Chondrocyte (in vitro differentiated cells): Measurements from ENCODE around the gene TXNDC9. TPM values are rescaled to one million over a fixed set of nuclear protein-coding genes. Genes with fewer than 3 reads are reported as not detected.
A peak's percentile ranks its signal among the peaks of the same experiment; 100 is the strongest.
"Not testable (repeated sequence)": the region's sequence is repeated elsewhere in the genome, so short reads cannot be mapped to it uniquely, and the experiment has no call there.

ENCODE experiments used
- DNase-seq: peaks from one replicate; pipeline ENCODE4 v3.0.0; 2021; ENCODE audit warnings: mixed read lengths, low spot score
- H3K27ac Mint-ChIP-seq: one replicate; pipeline ENCODE4 v1.8.0; 2021; ENCODE audit warnings: mild to moderate bottlenecking, moderate library complexity, mixed read lengths; ENCODE audit not compliant: unreplicated experiment
- H3K27me3 Mint-ChIP-seq: 2 replicates; pipeline ENCODE4 v1.8.0; 2021; ENCODE audit warnings: low read depth, mixed read lengths
- H3K36me3 Mint-ChIP-seq: 2 replicates; pipeline ENCODE4 v1.8.0; 2021; ENCODE audit warnings: low read depth, mixed read lengths
- H3K4me1 Mint-ChIP-seq: 2 replicates; pipeline ENCODE4 v1.8.0; 2021; ENCODE audit warnings: low read depth, mild to moderate bottlenecking, mixed read lengths
- H3K4me3 Mint-ChIP-seq: one replicate; pipeline ENCODE4 v1.8.0; 2021; ENCODE audit warnings: mild to moderate bottlenecking, moderate library complexity, mixed read lengths; ENCODE audit not compliant: unreplicated experiment
- H3K9me3 Mint-ChIP-seq: 2 replicates; pipeline ENCODE4 v1.8.0; 2021; ENCODE audit warnings: low read depth, mixed read lengths
- total RNA-seq: library from RNA; stranded (reverse); gene quantifications from 3 replicates; pipeline ENCODE4 v1.2.1, GENCODE V29; 2021
- TF ChIP-seq, protein P1 (sequence below): fragments of 200-600 bp; sonication (generic); IDR thresholded peaks from 2 replicates; pipeline ENCODE4 v1.5.0; 2021; ENCODE audit warnings: antibody characterized with exemption, mild to moderate bottlenecking, moderate library complexity

TXNDC9 gene
- total RNA-seq, 1 donor from 2014 or later: 32.0 TPM

DNA sequence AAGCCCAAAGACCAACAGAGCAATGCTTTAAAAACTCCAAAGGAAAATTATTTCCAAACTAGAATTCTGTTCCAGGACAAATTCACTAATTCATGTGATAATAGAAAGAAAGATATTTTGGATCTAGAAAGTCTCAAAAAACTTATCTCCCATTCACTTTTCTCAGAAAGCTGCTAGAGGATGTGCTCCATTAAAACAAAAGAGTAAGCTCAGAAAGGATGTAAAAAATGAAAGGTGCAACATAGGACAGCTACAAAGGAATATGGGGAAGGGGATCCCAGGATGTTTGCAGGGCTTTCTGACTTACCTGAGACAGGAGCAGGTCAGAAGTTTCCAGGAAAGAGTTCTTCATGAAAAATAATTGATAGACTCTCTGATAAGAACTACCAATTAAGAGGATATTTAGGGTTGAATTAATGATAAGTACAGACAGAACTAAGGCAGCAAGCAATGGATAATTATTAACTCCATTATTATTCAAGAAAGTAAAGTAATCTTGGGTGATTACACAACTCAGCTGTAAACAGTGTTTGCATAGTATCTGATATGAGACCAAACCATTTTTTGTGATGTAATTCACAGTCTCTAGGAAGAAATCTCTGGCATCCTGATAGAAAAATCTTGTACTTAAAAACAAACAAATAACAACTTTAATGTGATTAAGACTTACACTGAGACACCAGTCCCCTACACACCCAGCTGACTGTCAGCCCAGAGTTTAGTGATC lies 56.0 kb downstream of the TXNDC9 start:
- no peak for DNase-seq
- Mint-ChIP-seq H3K4me3 (no peak overlapping the region), H3K36me3 (peaks cover 7% of the 10 kb centered on the region), H3K27me3 (no peaks in the 10 kb centered on the region), H3K27ac (no peak overlapping the region), H3K4me1 (peaks cover 22% of the 10 kb centered on the region), H3K9me3 (peaks cover 12% of the 10 kb centered on the region)
- TF ChIP-seq, protein P1, sequence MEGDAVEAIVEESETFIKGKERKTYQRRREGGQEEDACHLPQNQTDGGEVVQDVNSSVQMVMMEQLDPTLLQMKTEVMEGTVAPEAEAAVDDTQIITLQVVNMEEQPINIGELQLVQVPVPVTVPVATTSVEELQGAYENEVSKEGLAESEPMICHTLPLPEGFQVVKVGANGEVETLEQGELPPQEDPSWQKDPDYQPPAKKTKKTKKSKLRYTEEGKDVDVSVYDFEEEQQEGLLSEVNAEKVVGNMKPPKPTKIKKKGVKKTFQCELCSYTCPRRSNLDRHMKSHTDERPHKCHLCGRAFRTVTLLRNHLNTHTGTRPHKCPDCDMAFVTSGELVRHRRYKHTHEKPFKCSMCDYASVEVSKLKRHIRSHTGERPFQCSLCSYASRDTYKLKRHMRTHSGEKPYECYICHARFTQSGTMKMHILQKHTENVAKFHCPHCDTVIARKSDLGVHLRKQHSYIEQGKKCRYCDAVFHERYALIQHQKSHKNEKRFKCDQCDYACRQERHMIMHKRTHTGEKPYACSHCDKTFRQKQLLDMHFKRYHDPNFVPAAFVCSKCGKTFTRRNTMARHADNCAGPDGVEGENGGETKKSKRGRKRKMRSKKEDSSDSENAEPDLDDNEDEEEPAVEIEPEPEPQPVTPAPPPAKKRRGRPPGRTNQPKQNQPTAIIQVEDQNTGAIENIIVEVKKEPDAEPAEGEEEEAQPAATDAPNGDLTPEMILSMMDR: no peak

DNA sequence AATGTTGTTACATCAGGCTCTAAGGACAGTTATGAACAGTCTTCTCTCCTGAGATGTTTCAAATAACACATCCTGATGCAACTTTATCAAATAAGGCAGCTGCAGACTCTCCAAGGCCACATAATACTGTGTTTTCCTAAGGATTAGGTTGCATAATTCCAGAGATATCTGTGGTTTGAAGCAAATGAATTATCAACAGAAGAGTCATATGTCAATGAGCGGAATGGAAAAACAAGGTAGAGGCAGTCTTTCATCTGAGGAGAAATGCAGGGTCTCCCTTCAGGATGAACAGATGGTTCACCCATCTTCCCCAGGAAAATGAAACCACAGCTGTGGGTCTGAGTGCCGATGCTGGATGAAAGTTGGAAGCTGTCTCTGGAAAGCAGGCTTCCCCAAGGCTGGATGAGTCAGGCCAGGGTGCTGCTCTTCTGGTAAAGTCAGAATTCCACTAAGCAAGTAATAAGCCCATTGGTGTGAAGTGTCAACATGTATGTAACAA lies 57.3 kb downstream of the TXNDC9 start:
- Mint-ChIP-seq H3K4me3 (peak overlapping the region; percentile 31), H3K27ac (peak overlapping the region; percentile 87)

DNA sequence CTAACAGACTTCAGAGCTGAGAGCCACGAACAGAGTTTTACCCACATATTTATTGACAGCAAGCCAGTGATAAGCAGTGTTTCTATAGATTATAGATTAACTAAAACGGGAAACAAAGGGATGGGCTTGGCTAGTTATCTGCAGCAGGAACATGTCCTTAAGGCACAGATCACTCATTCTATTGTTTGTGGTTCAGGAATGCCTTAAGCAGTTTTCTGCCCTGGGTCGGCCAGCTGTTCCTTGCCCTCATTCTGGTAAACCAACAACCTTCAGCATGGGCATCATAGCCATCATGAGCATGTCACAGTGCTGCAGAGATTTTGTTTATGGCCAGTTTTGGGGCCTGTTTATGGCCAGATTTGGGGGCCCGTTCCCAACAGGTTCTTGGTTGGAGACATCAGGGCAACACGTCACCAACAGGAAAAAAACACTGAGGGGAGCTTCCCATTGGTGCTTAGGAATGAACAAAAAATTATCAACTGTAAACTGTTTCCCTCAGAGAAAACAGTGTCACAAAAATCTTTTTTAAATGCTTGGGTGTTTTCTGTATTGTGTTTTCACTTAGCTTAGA lies 57.9 kb downstream of the TXNDC9 start:
- not testable (repeated sequence) for H3K27me3 Mint-ChIP-seq, DNase-seq, H3K36me3 Mint-ChIP-seq
- Mint-ChIP-seq H3K27ac (peak overlapping the region; percentile 87), H3K4me1 (peaks cover 22% of the 10 kb centered on the region), H3K9me3 (peaks cover 12% of the 10 kb centered on the region), H3K4me3 (peak overlapping the region; percentile 31)

More for the DNA sequence above, 57.3 kb downstream of the TXNDC9 start:
- Mint-ChIP-seq H3K36me3 (peaks cover 5% of the 10 kb centered on the region), H3K4me1 (peaks cover 22% of the 10 kb centered on the region), H3K27me3 (no peaks in the 10 kb centered on the region), H3K9me3 (peaks cover 12% of the 10 kb centered on the region)
- TF ChIP-seq, protein P1: no peak
- DNase-seq: no peak

DNA sequence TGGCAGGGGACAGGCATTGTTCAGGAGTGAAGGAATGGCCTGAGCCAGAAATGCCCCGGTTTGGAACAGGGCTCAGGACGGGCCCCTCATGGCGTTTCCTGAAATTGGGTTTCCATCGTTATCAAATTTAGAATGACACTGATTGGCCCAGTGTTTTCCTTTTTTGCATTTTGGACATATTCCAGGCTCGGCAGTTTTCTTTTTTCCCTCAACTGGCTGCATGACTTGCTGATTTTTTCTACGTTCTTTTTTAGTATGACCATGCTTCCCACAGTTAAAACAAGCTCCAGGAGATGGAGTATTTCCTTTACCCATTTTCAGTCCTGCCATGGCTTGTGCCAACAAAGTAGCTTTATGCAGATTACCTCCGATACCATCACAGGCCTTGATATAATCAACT lies 60.3 kb downstream of the TXNDC9 start:
- no peak overlapping the region for H3K27ac Mint-ChIP-seq
- TF ChIP-seq, protein P1: no peak

More for the DNA sequence above, 60.3 kb downstream of the TXNDC9 start:
- Mint-ChIP-seq H3K4me1 (peaks cover 22% of the 10 kb centered on the region), H3K36me3 (peaks cover 9% of the 10 kb centered on the region), H3K9me3 (peaks cover 22% of the 10 kb centered on the region), H3K27me3 (no peaks in the 10 kb centered on the region), H3K4me3 (no peak overlapping the region)
- DNase-seq: no peak

Other genes starting within 250 kb of the TXNDC9 start
- gene C2orf15, start 194.6 kb downstream of the TXNDC9 start, total RNA-seq: 0.17 to 0.26 TPM in 2 of 3 replicates, not detected in the other
- gene TSGA10, start 181.4 kb downstream of the TXNDC9 start, total RNA-seq: 2.3 to 4.0 TPM (median 3.3 TPM) in 3 replicates
- 3.4 to 4.0 TPM (median 3.6 TPM) in 3 replicates for gene LIPT1, start 181.4 kb downstream of the TXNDC9 start, total RNA-seq
- gene MITD1, start 155.3 kb downstream of the TXNDC9 start, total RNA-seq: 18.0 to 20.3 TPM (median 19.6 TPM) in 3 replicates
- gene MRPL30, start 155.1 kb downstream of the TXNDC9 start, total RNA-seq: 20.7 to 22.3 TPM (median 21.5 TPM) in 3 replicates
- not detected in 3 replicates for gene LYG2, start 80.7 kb downstream of the TXNDC9 start, total RNA-seq
- gene LYG1, start 35.1 kb downstream of the TXNDC9 start, total RNA-seq: 0.36 to 0.99 TPM (median 0.57 TPM) in 3 replicates
- 34.5 to 46.3 TPM (median 35.2 TPM) in 3 replicates for gene EIF5B, start 1.1 kb upstream of the TXNDC9 start, total RNA-seq
- gene REV1, start 153.7 kb upstream of the TXNDC9 start, total RNA-seq: 24.4 to 32.8 TPM (median 25.0 TPM) in 3 replicates